K562 (cell line): ENCODE data around the gene SAMD8. TPM values are rescaled to one million over a fixed set of nuclear protein-coding genes. Genes with fewer than 3 reads are reported as not detected.

Experiments
- HEY1 ChIP-seq: fragments of 250-450 bp; sonication (Bioruptor Pico); IDR thresholded peaks from 2 replicates; pipeline ENCODE4 v1.5.0; 2020; ENCODE audit warnings: mild to moderate bottlenecking, moderate library complexity, borderline replicate concordance
- ZNF197 ChIP-seq: fragments of 200-800 bp; sonication (Bioruptor generic); IDR thresholded peaks from 2 replicates; pipeline ENCODE4 v1.6.1; 2016; ENCODE audit warnings: low read depth, missing genetic modification characterization, missing compliant biosample characterization
- ZNF507 ChIP-seq: conservative IDR thresholded peaks from 2 replicates; pipeline ENCODE4 v1.6.1; 2017; ENCODE audit warnings: missing genetic modification characterization, missing compliant biosample characterization
- polyA plus RNA-seq, 8 experiments: library from polyadenylated mRNA; depleted of rRNA in 4 of 8; stranded (reverse) in 5 of 8; unstranded in 3 of 8; fragments of >200 nt; fragmentation: Nextera tagmentation in 2 of 8; fragmentation: Illumina TruSeq in 1 of 8; extraction: Ambion mirVana in 2 of 8; extraction: Trizol in 1 of 8; gene quantifications; 2 replicates each; pipeline versions ENCODE4 v1.2.1 to v1.2.3, GENCODE V29; 2011 to 2014; ENCODE audit warnings: inconsistent platforms in 1 of 8, missing spikeins in 1 of 8
- total RNA-seq, 7 experiments: library from RNA; depleted of rRNA in 6 of 7; stranded (reverse); fragments of >200 nt in 6 of 7; fragmentation: Illumina TruSeq in 2 of 7; extraction: Trizol in 2 of 7; gene quantifications; 2 replicates each; pipeline versions ENCODE4 v1.2.1 to v1.2.3, GENCODE V29; 2011 to 2021; ENCODE audit warnings: low replicate concordance in 1 of 7
- TF ChIP-seq, protein P1 (sequence below): sonication (generic); formaldehyde crosslinking; IDR thresholded peaks from 2 replicates; pipeline ENCODE4 v1.9.0; 2022; ENCODE audit warnings: mild to moderate bottlenecking, missing genetic modification reagents
- TF ChIP-seq, protein P2 (sequence below): fragments of 450-650 bp; IDR thresholded peaks from 2 replicates; pipeline ENCODE4 v1.6.1; 2016; ENCODE audit warnings: mild to moderate bottlenecking, moderate library complexity
- TF ChIP-seq, protein P3 (sequence below): sonication (generic); formaldehyde crosslinking; IDR thresholded peaks from 2 replicates; pipeline ENCODE4 v1.8.1; 2023; ENCODE audit warnings: mild to moderate bottlenecking, missing genetic modification reagents, moderate library complexity
- TF ChIP-seq, protein P4 (sequence below): fragments of 250-450 bp; sonication (Bioruptor Pico); IDR thresholded peaks from 2 replicates; pipeline ENCODE4 v1.4.0; 2020

Gene SAMD8
- total and polyA plus RNA-seq, 9 of the 15 experiments (the other 6 are each of a cell fraction or from before 2014, with no cell fraction given), result 2.7 to 16.1 (median 6.2) TPM

DNA sequence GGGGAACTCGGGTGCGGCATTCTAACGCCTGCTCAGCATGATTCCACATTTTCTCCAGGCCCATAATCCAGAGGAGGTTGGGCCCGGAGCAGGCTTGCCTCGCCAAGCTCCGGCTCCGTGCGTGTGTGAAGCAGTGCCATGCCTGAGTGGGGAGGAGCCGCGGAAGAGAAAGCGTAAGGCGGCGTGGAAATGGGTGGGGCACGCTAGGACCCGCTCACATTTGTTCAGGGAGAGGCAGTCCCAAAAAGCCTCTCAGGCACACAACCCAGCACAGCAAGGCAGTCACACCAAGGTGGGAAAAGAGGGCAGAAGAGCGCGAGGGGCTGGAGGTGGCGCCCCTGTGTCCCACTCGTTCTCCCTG, 98.4 kb downstream of the SAMD8 start (continued):
- TF ChIP-seq, protein P1, sequence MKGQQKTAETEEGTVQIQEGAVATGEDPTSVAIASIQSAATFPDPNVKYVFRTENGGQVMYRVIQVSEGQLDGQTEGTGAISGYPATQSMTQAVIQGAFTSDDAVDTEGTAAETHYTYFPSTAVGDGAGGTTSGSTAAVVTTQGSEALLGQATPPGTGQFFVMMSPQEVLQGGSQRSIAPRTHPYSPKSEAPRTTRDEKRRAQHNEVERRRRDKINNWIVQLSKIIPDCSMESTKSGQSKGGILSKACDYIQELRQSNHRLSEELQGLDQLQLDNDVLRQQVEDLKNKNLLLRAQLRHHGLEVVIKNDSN, result no peak
- TF ChIP-seq ZNF507 (tag) (no peak), HEY1 (CRISPR knock-in tag) (no peak), ZNF197 (CRISPR knock-in tag) (peak; percentile 38; the same call in 1 of the 2 replicates)
- TF ChIP-seq, protein P2, sequence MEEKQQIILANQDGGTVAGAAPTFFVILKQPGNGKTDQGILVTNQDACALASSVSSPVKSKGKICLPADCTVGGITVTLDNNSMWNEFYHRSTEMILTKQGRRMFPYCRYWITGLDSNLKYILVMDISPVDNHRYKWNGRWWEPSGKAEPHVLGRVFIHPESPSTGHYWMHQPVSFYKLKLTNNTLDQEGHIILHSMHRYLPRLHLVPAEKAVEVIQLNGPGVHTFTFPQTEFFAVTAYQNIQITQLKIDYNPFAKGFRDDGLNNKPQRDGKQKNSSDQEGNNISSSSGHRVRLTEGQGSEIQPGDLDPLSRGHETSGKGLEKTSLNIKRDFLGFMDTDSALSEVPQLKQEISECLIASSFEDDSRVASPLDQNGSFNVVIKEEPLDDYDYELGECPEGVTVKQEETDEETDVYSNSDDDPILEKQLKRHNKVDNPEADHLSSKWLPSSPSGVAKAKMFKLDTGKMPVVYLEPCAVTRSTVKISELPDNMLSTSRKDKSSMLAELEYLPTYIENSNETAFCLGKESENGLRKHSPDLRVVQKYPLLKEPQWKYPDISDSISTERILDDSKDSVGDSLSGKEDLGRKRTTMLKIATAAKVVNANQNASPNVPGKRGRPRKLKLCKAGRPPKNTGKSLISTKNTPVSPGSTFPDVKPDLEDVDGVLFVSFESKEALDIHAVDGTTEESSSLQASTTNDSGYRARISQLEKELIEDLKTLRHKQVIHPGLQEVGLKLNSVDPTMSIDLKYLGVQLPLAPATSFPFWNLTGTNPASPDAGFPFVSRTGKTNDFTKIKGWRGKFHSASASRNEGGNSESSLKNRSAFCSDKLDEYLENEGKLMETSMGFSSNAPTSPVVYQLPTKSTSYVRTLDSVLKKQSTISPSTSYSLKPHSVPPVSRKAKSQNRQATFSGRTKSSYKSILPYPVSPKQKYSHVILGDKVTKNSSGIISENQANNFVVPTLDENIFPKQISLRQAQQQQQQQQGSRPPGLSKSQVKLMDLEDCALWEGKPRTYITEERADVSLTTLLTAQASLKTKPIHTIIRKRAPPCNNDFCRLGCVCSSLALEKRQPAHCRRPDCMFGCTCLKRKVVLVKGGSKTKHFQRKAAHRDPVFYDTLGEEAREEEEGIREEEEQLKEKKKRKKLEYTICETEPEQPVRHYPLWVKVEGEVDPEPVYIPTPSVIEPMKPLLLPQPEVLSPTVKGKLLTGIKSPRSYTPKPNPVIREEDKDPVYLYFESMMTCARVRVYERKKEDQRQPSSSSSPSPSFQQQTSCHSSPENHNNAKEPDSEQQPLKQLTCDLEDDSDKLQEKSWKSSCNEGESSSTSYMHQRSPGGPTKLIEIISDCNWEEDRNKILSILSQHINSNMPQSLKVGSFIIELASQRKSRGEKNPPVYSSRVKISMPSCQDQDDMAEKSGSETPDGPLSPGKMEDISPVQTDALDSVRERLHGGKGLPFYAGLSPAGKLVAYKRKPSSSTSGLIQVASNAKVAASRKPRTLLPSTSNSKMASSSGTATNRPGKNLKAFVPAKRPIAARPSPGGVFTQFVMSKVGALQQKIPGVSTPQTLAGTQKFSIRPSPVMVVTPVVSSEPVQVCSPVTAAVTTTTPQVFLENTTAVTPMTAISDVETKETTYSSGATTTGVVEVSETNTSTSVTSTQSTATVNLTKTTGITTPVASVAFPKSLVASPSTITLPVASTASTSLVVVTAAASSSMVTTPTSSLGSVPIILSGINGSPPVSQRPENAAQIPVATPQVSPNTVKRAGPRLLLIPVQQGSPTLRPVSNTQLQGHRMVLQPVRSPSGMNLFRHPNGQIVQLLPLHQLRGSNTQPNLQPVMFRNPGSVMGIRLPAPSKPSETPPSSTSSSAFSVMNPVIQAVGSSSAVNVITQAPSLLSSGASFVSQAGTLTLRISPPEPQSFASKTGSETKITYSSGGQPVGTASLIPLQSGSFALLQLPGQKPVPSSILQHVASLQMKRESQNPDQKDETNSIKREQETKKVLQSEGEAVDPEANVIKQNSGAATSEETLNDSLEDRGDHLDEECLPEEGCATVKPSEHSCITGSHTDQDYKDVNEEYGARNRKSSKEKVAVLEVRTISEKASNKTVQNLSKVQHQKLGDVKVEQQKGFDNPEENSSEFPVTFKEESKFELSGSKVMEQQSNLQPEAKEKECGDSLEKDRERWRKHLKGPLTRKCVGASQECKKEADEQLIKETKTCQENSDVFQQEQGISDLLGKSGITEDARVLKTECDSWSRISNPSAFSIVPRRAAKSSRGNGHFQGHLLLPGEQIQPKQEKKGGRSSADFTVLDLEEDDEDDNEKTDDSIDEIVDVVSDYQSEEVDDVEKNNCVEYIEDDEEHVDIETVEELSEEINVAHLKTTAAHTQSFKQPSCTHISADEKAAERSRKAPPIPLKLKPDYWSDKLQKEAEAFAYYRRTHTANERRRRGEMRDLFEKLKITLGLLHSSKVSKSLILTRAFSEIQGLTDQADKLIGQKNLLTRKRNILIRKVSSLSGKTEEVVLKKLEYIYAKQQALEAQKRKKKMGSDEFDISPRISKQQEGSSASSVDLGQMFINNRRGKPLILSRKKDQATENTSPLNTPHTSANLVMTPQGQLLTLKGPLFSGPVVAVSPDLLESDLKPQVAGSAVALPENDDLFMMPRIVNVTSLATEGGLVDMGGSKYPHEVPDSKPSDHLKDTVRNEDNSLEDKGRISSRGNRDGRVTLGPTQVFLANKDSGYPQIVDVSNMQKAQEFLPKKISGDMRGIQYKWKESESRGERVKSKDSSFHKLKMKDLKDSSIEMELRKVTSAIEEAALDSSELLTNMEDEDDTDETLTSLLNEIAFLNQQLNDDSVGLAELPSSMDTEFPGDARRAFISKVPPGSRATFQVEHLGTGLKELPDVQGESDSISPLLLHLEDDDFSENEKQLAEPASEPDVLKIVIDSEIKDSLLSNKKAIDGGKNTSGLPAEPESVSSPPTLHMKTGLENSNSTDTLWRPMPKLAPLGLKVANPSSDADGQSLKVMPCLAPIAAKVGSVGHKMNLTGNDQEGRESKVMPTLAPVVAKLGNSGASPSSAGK, result peak; percentile 92
- TF ChIP-seq, protein P3, sequence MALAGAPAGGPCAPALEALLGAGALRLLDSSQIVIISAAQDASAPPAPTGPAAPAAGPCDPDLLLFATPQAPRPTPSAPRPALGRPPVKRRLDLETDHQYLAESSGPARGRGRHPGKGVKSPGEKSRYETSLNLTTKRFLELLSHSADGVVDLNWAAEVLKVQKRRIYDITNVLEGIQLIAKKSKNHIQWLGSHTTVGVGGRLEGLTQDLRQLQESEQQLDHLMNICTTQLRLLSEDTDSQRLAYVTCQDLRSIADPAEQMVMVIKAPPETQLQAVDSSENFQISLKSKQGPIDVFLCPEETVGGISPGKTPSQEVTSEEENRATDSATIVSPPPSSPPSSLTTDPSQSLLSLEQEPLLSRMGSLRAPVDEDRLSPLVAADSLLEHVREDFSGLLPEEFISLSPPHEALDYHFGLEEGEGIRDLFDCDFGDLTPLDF (CRISPR knock-in tag), result no peak; the same call in 1 of the 2 replicates
- TF ChIP-seq, protein P4, sequence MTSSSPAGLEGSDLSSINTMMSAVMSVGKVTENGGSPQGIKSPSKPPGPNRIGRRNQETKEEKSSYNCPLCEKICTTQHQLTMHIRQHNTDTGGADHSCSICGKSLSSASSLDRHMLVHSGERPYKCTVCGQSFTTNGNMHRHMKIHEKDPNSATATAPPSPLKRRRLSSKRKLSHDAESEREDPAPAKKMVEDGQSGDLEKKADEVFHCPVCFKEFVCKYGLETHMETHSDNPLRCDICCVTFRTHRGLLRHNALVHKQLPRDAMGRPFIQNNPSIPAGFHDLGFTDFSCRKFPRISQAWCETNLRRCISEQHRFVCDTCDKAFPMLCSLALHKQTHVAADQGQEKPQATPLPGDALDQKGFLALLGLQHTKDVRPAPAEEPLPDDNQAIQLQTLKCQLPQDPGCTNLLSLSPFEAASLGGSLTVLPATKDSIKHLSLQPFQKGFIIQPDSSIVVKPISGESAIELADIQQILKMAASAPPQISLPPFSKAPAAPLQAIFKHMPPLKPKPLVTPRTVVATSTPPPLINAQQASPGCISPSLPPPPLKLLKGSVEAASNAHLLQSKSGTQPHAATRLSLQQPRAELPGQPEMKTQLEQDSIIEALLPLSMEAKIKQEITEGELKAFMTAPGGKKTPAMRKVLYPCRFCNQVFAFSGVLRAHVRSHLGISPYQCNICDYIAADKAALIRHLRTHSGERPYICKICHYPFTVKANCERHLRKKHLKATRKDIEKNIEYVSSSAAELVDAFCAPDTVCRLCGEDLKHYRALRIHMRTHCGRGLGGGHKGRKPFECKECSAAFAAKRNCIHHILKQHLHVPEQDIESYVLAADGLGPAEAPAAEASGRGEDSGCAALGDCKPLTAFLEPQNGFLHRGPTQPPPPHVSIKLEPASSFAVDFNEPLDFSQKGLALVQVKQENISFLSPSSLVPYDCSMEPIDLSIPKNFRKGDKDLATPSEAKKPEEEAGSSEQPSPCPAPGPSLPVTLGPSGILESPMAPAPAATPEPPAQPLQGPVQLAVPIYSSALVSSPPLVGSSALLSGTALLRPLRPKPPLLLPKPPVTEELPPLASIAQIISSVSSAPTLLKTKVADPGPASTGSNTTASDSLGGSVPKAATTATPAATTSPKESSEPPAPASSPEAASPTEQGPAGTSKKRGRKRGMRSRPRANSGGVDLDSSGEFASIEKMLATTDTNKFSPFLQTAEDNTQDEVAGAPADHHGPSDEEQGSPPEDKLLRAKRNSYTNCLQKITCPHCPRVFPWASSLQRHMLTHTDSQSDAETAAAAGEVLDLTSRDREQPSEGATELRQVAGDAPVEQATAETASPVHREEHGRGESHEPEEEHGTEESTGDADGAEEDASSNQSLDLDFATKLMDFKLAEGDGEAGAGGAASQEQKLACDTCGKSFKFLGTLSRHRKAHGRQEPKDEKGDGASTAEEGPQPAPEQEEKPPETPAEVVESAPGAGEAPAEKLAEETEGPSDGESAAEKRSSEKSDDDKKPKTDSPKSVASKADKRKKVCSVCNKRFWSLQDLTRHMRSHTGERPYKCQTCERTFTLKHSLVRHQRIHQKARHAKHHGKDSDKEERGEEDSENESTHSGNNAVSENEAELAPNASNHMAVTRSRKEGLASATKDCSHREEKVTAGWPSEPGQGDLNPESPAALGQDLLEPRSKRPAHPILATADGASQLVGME (CRISPR knock-in tag), result no peak
